HepG2 (cell line): Measurements from ENCODE around the gene CISTR. TPM values are rescaled to one million over a fixed set of nuclear protein-coding genes. Genes with fewer than 3 reads are reported as not detected.
A peak's percentile ranks its signal among the peaks of the same experiment; 100 is the strongest.

Source experiments
- AGO1 ChIP-seq: fragments of 200-400 bp; formaldehyde crosslinking; IDR thresholded peaks from 2 replicates; pipeline ENCODE4 v1.6.1; 2017; ENCODE audit warnings: mild to moderate bottlenecking, low read depth, low read length, moderate library complexity; ENCODE audit not compliant: poor library complexity, severe bottlenecking
- CEBPG ChIP-seq: IDR thresholded peaks from 2 replicates; pipeline ENCODE4 v1.6.1; 2016
- ELF4 ChIP-seq: sonication (generic); formaldehyde crosslinking; IDR thresholded peaks from 2 replicates; pipeline ENCODE4 v1.5.0; 2020; ENCODE audit warnings: missing genetic modification reagents, mild to moderate bottlenecking, moderate library complexity, borderline replicate concordance
- GZF1 ChIP-seq: sonication (generic); formaldehyde crosslinking; IDR thresholded peaks from 2 replicates; pipeline ENCODE4 v1.5.1; 2020; ENCODE audit warnings: mild to moderate bottlenecking, missing genetic modification reagents
- KDM2A ChIP-seq: sonication (generic); formaldehyde crosslinking; IDR thresholded peaks from 2 replicates; pipeline ENCODE4 v1.4.0; 2020; ENCODE audit warnings: low read depth, missing genetic modification reagents, borderline replicate concordance
- KDM4B ChIP-seq: sonication (generic); formaldehyde crosslinking; IDR thresholded peaks from 2 replicates; pipeline ENCODE4 v1.4.0; 2020; ENCODE audit warnings: missing genetic modification reagents
- MYC ChIP-seq: sonication (generic); formaldehyde crosslinking; IDR thresholded peaks from 2 replicates; pipeline ENCODE4 v1.9.0; 2021; ENCODE audit warnings: missing genetic modification reagents, borderline replicate concordance
- NFIC ChIP-seq: IDR thresholded peaks from 2 replicates; pipeline ENCODE4 v1.6.1; 2012; ENCODE audit warnings: mild to moderate bottlenecking, low read length, inconsistent platforms
- NONO ChIP-seq, 2 experiments: fragments of 450-650 bp in 1 of 2; sonication (generic) in 1 of 2; formaldehyde crosslinking in 1 of 2; IDR thresholded peaks in 1 of 2; conservative IDR thresholded peaks in 1 of 2; 2 replicates each; pipeline versions ENCODE4 v1.6.1 to v1.8.0; 2017 to 2022; ENCODE audit warnings: mild to moderate bottlenecking in 1 of 2, missing genetic modification reagents in 1 of 2, moderate library complexity in 1 of 2
- POLR2A ChIP-seq, 2 experiments: IDR thresholded peaks; 2 replicates each; pipeline ENCODE4 v1.6.1; 2011; ENCODE audit warnings: low read depth in 2 of 2, low read length in 2 of 2, mild to moderate bottlenecking in 1 of 2, moderate library complexity in 1 of 2; ENCODE audit not compliant: insufficient read depth in 1 of 2
- POLR2G ChIP-seq: fragments of 200-400 bp; formaldehyde crosslinking; IDR thresholded peaks from 2 replicates; pipeline ENCODE4 v1.6.1; 2018; ENCODE audit warnings: mild to moderate bottlenecking, low read depth, low read length, moderate library complexity
- YEATS4 ChIP-seq: sonication (generic); formaldehyde crosslinking; IDR thresholded peaks from 2 replicates; pipeline ENCODE4 v1.4.0; 2020; ENCODE audit warnings: missing genetic modification reagents, borderline replicate concordance
- ZKSCAN8 ChIP-seq: IDR thresholded peaks from 2 replicates; pipeline ENCODE4 v1.6.1; 2016; ENCODE audit warnings: borderline replicate concordance, missing genetic modification reagents, missing compliant biosample characterization
- ZNF232 ChIP-seq: sonication (generic); formaldehyde crosslinking; IDR thresholded peaks from 2 replicates; pipeline ENCODE4 v1.4.0; 2020; ENCODE audit warnings: missing genetic modification reagents, borderline replicate concordance
- ZNF572 ChIP-seq: sonication (generic); formaldehyde crosslinking; IDR thresholded peaks from 2 replicates; pipeline ENCODE4 v1.5.1; 2020; ENCODE audit warnings: mild to moderate bottlenecking, missing genetic modification reagents
- ZNF746 ChIP-seq: sonication (generic); formaldehyde crosslinking; IDR thresholded peaks from 2 replicates; pipeline ENCODE4 v1.8.0; 2022; ENCODE audit warnings: mild to moderate bottlenecking, missing genetic modification reagents
- ZNF781 ChIP-seq: sonication (generic); formaldehyde crosslinking; IDR thresholded peaks from 2 replicates; pipeline ENCODE4 v1.5.1; 2020; ENCODE audit warnings: borderline replicate concordance, mild to moderate bottlenecking, missing genetic modification reagents; ENCODE audit errors: not compliant biosample characterization
- polyA plus RNA-seq, 8 experiments: library from polyadenylated mRNA; depleted of rRNA in 3 of 8; stranded (reverse) in 7 of 8; unstranded in 1 of 8; fragments of >200 nt; fragmentation: Illumina TruSeq in 4 of 8; extraction: Trizol in 4 of 8; gene quantifications; 2 replicates each; pipeline versions ENCODE4 v1.2.1 to v1.2.3, GENCODE V29; 2011 to 2016; ENCODE audit warnings: low read depth in 4 of 8, missing spikeins in 1 of 8, mixed read lengths in 1 of 8; ENCODE audit not compliant: insufficient read depth in 1 of 8
- total RNA-seq, 5 experiments: library from RNA; depleted of rRNA; stranded (reverse); fragments of >200 nt; fragmentation: Illumina TruSeq; extraction: Trizol; gene quantifications; 2 replicates each; pipeline ENCODE4 v1.2.3, GENCODE V29; 2016; ENCODE audit warnings: low read depth in 1 of 5
- TF ChIP-seq, protein P1 (sequence below): sonication (generic); formaldehyde crosslinking; IDR thresholded peaks from 2 replicates; pipeline ENCODE4 v1.4.0; 2020; ENCODE audit warnings: missing genetic modification reagents, mild to moderate bottlenecking, borderline replicate concordance
- TF ChIP-seq, protein P2 (sequence below): sonication (generic); formaldehyde crosslinking; IDR thresholded peaks from 2 replicates; pipeline ENCODE4 v1.5.1; 2020; ENCODE audit warnings: mild to moderate bottlenecking, moderate library complexity, missing genetic modification reagents
- TF ChIP-seq, protein P3 (sequence below): sonication (generic); formaldehyde crosslinking; IDR thresholded peaks from 2 replicates; pipeline ENCODE4 v1.4.0; 2020; ENCODE audit warnings: low read depth, mild to moderate bottlenecking, missing genetic modification reagents
- TF ChIP-seq, protein P4 (sequence below): IDR thresholded peaks from 2 replicates; pipeline ENCODE4 v1.6.1; 2018; ENCODE audit warnings: missing genetic modification reagents, mild to moderate bottlenecking, missing compliant biosample characterization

Gene CISTR
- total and polyA plus RNA-seq, 2 of the 13 experiments (the other 11 are each of a cell fraction or from before 2014, with no cell fraction given): not detected

DNA sequence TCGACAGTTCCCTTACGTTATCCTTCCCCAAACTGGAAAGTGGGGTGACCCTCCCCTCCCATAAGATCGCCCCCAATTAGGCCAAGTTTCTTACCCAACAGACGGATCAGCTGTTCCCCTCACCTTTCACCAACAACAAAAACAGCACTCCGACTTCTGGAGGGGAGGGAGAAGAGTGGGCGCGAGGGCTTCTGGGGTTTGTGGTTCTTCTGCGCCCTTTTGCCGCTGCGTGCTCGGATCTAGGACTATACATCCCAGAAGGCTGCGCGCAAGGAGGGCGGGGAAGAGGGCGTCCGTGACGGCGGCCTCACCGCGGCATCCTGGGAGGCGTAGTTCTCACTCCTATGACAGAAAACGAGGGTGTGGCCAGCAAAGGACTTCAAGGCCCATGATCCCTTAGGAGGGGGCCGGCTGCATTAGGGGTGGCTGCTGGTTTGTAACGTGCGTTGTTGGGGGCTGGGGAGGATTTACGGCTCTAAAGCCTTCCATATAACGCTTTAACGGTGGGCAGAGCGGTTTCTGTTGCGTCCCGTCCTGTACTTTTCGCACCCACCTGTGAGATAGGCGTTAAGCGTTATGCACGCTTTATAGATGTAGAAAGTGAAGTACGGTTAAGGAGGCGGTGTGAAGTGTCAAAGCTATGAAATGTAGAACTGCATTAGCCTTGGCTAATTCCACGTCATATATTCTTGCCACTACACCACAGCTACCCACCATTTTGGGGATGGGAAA, 24.3 kb downstream of the CISTR start, which contains the start of gene CALCOCO1 (continued):
- TF ChIP-seq, protein P1, sequence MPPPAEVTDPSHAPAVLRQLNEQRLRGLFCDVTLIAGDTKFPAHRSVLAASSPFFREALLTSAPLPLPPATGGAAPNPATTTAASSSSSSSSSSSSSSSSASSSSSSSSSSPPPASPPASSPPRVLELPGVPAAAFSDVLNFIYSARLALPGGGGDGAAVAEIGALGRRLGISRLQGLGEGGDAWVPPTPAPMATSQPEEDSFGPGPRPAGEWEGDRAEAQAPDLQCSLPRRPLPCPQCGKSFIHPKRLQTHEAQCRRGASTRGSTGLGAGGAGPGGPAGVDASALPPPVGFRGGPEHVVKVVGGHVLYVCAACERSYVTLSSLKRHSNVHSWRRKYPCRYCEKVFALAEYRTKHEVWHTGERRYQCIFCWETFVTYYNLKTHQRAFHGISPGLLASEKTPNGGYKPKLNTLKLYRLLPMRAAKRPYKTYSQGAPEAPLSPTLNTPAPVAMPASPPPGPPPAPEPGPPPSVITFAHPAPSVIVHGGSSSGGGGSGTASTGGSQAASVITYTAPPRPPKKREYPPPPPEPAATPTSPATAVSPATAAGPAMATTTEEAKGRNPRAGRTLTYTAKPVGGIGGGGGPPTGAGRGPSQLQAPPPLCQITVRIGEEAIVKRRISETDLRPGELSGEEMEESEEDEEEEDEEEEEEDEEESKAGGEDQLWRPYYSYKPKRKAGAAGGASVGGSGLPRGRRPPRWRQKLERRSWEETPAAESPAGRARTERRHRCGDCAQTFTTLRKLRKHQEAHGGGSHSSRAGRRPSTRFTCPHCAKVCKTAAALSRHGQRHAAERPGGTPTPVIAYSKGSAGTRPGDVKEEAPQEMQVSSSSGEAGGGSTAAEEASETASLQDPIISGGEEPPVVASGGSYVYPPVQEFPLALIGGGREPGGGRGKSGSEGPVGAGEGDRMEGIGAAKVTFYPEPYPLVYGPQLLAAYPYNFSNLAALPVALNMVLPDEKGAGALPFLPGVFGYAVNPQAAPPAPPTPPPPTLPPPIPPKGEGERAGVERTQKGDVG (CRISPR knock-in tag): no peak
- no peak for TF ChIP-seq NONO (IDR thresholded peaks at IDR 0.05)
- peak; percentile 82 for TF ChIP-seq NONO (CRISPR knock-in tag; conservative IDR thresholded peaks at IDR 0.05)
- TF ChIP-seq, protein P2, sequence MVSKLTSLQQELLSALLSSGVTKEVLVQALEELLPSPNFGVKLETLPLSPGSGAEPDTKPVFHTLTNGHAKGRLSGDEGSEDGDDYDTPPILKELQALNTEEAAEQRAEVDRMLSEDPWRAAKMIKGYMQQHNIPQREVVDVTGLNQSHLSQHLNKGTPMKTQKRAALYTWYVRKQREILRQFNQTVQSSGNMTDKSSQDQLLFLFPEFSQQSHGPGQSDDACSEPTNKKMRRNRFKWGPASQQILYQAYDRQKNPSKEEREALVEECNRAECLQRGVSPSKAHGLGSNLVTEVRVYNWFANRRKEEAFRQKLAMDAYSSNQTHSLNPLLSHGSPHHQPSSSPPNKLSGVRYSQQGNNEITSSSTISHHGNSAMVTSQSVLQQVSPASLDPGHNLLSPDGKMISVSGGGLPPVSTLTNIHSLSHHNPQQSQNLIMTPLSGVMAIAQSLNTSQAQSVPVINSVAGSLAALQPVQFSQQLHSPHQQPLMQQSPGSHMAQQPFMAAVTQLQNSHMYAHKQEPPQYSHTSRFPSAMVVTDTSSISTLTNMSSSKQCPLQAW (CRISPR knock-in tag): peak; percentile 79; the same call in 1 of the 2 replicates
- TF ChIP-seq POLR2A (IDR thresholded peaks at IDR 0.05; ENCODE audit: insufficient read depth in 1 of 2, low read depth in 2 of 2, low read length in 2 of 2): peak in 1 of 2 experiments; percentile 80; a peak in 2 of 4 replicates
- TF ChIP-seq KDM4B: 0 out of 2 replicates have a peak, but pooled peaks have one; percentile 18
- TF ChIP-seq GZF1 (CRISPR knock-in tag): peak; percentile 75; the same call in 1 of the 2 replicates
- 0 out of 2 replicates have a peak, but pooled peaks have one; percentile 25 for TF ChIP-seq ZNF232 (CRISPR knock-in tag)
- peak; percentile 64; the same call in 1 of the 2 replicates for TF ChIP-seq YEATS4
- no peak for TF ChIP-seq AGO1
- no peak for TF ChIP-seq ZNF746 (CRISPR knock-in tag)
- no peak for TF ChIP-seq ZKSCAN8 (CRISPR knock-in tag)
- TF ChIP-seq POLR2G: peak; percentile 74
- TF ChIP-seq ZNF781 (CRISPR knock-in tag): peak; percentile 60
- no peak for TF ChIP-seq ELF4 (CRISPR knock-in tag)
- TF ChIP-seq, protein P3, sequence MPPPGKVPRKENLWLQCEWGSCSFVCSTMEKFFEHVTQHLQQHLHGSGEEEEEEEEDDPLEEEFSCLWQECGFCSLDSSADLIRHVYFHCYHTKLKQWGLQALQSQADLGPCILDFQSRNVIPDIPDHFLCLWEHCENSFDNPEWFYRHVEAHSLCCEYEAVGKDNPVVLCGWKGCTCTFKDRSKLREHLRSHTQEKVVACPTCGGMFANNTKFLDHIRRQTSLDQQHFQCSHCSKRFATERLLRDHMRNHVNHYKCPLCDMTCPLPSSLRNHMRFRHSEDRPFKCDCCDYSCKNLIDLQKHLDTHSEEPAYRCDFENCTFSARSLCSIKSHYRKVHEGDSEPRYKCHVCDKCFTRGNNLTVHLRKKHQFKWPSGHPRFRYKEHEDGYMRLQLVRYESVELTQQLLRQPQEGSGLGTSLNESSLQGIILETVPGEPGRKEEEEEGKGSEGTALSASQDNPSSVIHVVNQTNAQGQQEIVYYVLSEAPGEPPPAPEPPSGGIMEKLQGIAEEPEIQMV: peak; percentile 86
- TF ChIP-seq ZNF572 (CRISPR knock-in tag): no peak
- TF ChIP-seq NFIC: no peak
- peak; percentile 27; the same call in 1 of the 2 replicates for TF ChIP-seq CEBPG (CRISPR knock-in tag)
- TF ChIP-seq, protein P4, sequence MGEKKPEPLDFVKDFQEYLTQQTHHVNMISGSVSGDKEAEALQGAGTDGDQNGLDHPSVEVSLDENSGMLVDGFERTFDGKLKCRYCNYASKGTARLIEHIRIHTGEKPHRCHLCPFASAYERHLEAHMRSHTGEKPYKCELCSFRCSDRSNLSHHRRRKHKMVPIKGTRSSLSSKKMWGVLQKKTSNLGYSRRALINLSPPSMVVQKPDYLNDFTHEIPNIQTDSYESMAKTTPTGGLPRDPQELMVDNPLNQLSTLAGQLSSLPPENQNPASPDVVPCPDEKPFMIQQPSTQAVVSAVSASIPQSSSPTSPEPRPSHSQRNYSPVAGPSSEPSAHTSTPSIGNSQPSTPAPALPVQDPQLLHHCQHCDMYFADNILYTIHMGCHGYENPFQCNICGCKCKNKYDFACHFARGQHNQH (CRISPR knock-in tag): 0 out of 2 replicates have a peak, but pooled peaks have one; percentile 71
- peak; percentile 39; the same call in 1 of the 2 replicates for TF ChIP-seq KDM2A (CRISPR knock-in tag)
- peak; percentile 75; the same call in 1 of the 2 replicates for TF ChIP-seq MYC (CRISPR knock-in tag)
